GM23248 (cell line): ENCODE measurements around the gene RBMS3. TPM values are rescaled to one million over a fixed set of nuclear protein-coding genes. Genes with fewer than 3 reads are reported as not detected.

Source experiments
- DNase-seq: peaks from one replicate; pipeline ENCODE4 v3.0.0-alpha.2; 2015
- H2AFZ ChIP-seq: fragments of 200-600 bp; sonication (generic); 2 replicates; pipeline ENCODE4 v1.6.1; 2016; ENCODE audit warnings: antibody characterized with exemption
- H3F3A ChIP-seq: fragments of 200-600 bp; sonication (generic); 2 replicates; pipeline ENCODE4 v1.6.1; 2016; ENCODE audit warnings: mild to moderate bottlenecking, antibody characterized with exemption, mixed run types; ENCODE audit not compliant: insufficient read depth
- H3K27ac ChIP-seq: fragments of 200-600 bp; sonication (generic); 2 replicates; pipeline ENCODE4 v1.5.1; 2016; ENCODE audit warnings: mild to moderate bottlenecking
- H3K27me3 ChIP-seq: fragments of 200-600 bp; sonication (generic); replicated peaks from 2 replicates; pipeline ENCODE4 v1.6.1; 2016; ENCODE audit warnings: mild to moderate bottlenecking; ENCODE audit not compliant: insufficient read depth
- H3K36me3 ChIP-seq: fragments of 200-600 bp; sonication (generic); 2 replicates; pipeline ENCODE4 v1.6.1; 2016; ENCODE audit warnings: low read depth, mild to moderate bottlenecking
- H3K4me1 ChIP-seq: fragments of 200-600 bp; sonication (generic); 2 replicates; pipeline ENCODE4 v1.6.1; 2016; ENCODE audit warnings: mild to moderate bottlenecking; ENCODE audit not compliant: insufficient read depth
- H3K4me2 ChIP-seq: fragments of 200-600 bp; sonication (generic); one replicate; pipeline ENCODE4 v1.6.1; 2016; ENCODE audit warnings: mild to moderate bottlenecking; ENCODE audit not compliant: unreplicated experiment
- H3K4me3 ChIP-seq: fragments of 200-600 bp; sonication (generic); 2 replicates; pipeline ENCODE4 v1.5.1; 2016; ENCODE audit warnings: mild to moderate bottlenecking
- H3K79me2 ChIP-seq: fragments of 200-600 bp; sonication (generic); 2 replicates; pipeline ENCODE4 v1.6.1; 2016; ENCODE audit warnings: mild to moderate bottlenecking; ENCODE audit not compliant: insufficient read depth
- H3K9ac ChIP-seq: fragments of 200-600 bp; sonication (generic); 2 replicates; pipeline ENCODE4 v1.6.1; 2016; ENCODE audit warnings: mild to moderate bottlenecking
- H3K9me2 ChIP-seq: fragments of 200-600 bp; sonication (generic); 2 replicates; pipeline ENCODE4 v1.6.1; 2016; ENCODE audit warnings: mixed run types, mild to moderate bottlenecking, moderate library complexity; ENCODE audit not compliant: insufficient read depth
- H3K9me3 ChIP-seq: fragments of 200-600 bp; sonication (generic); one replicate; pipeline ENCODE4 v1.6.1; 2017; ENCODE audit warnings: low read depth
- H4K20me1 ChIP-seq: fragments of 200-600 bp; sonication (generic); 2 replicates; pipeline ENCODE4 v1.6.0; 2016; ENCODE audit not compliant: insufficient read depth
- EZH2 ChIP-seq: fragments of 200-600 bp; sonication (generic); IDR thresholded peaks from 2 replicates; pipeline ENCODE4 v1.6.1; 2018; ENCODE audit warnings: antibody characterized with exemption, mild to moderate bottlenecking; ENCODE audit not compliant: insufficient read depth, poor library complexity, severe bottlenecking
- EZH2phosphoT487 ChIP-seq: fragments of 200-600 bp; sonication (generic); IDR thresholded peaks from 2 replicates; pipeline ENCODE4 v1.6.1; 2018; ENCODE audit warnings: antibody characterized with exemption, moderate library complexity, mild to moderate bottlenecking, low read depth; ENCODE audit not compliant: insufficient read depth
- WGBS, 2 experiments: methylation state at CpG; one replicate each; pipeline ENCODE4 v1.1.6; 2015 to 2017; ENCODE audit warnings: low lambda C conversion rate in 2 of 2, low coverage in 1 of 2; ENCODE audit errors: missing lambda C conversion rate in 2 of 2; 5-methylcytosine and 5-hydroxymethylcytosine counted together
- in situ Hi-C: fragments of 300-500 bp; cut with MboI; formaldehyde crosslinking; loops from 2 replicates; pipeline ENCODE4 v1.15.0; 2020
- polyA plus RNA-seq: library from polyadenylated mRNA; unstranded; fragments of >200 nt; fragmentation: Nextera tagmentation; extraction: Ambion mirVana; gene quantifications from 2 replicates; pipeline ENCODE4 v1.2.1, GENCODE V29; 2016
- total RNA-seq: library from RNA; depleted of rRNA; stranded (reverse); fragments of >200 nt; shearing (Covaris generic); gene quantifications from 2 replicates; pipeline ENCODE4 v1.2.3, GENCODE V29; 2014

Gene RBMS3
- total and polyA plus RNA-seq, 2 experiments from 2014 or later = 40.0 to 94.3 TPM

- Histone ChIP-seq H3K27ac (no peak overlapping the region), H3K9ac (no peak overlapping the region), H3K9me2 (no peaks in the 10 kb centered on the region), H3K4me2 (no peak overlapping the region), H3K4me1 (peaks cover 6% of the 10 kb centered on the region), H3K27me3 (no peaks in the 10 kb centered on the region), H3K36me3 (no peaks in the 10 kb centered on the region), H4K20me1 (no peaks in the 10 kb centered on the region), H3K9me3 (no peaks in the 10 kb centered on the region), H3F3A (peaks cover 10% of the 10 kb centered on the region; the same call in 1 of the 2 replicates), H3K79me2 (peaks cover 54% of the 10 kb centered on the region), H2AFZ (no peak overlapping the region), H3K4me3 (no peak overlapping the region)
- in situ Hi-C loops = no loop called here
- TF ChIP-seq EZH2phosphoT487 (no peak), EZH2 (no peak)
- DNase-seq = no peak
Observed at GRCh38 chr3:29475854-29476253, 195.0 kb downstream of the RBMS3 start.

GRCh38 chr3:29478611-29479010 is 197.7 kb downstream of the RBMS3 start:
- no peaks in the 10 kb centered on the region for H4K20me1 ChIP-seq
- no peaks in the 10 kb centered on the region for H3K27me3 ChIP-seq
- peaks cover 52% of the 10 kb centered on the region for H3K79me2 ChIP-seq
- H3K9ac ChIP-seq = no peak overlapping the region
- no peak overlapping the region for H3K4me2 ChIP-seq
- TF ChIP-seq EZH2 (no peak), EZH2phosphoT487 (no peak)
- 76 to 83% methylated on average over 3 of the region's 3 CpGs for WGBS, 2 experiments
- in situ Hi-C loops = no loop called here
- H3K9me2 ChIP-seq = no peaks in the 10 kb centered on the region
- no peaks in the 10 kb centered on the region for H3K9me3 ChIP-seq
- H3K4me1 ChIP-seq = peaks cover 6% of the 10 kb centered on the region
- no peak overlapping the region for H3K27ac ChIP-seq
- peaks cover 11% of the 10 kb centered on the region; the same call in 1 of the 2 replicates for H3F3A ChIP-seq
- no peak overlapping the region for H3K4me3 ChIP-seq
- DNase-seq = peak; percentile 44
- H2AFZ ChIP-seq = no peak overlapping the region
- no peaks in the 10 kb centered on the region for H3K36me3 ChIP-seq

- no peaks in the 10 kb centered on the region; the same call in 1 of the 2 replicates for H3K9me2 ChIP-seq
- no peaks in the 10 kb centered on the region for H4K20me1 ChIP-seq
- no peak overlapping the region for H2AFZ ChIP-seq
- no peak overlapping the region for H3K4me2 ChIP-seq
- no peaks in the 10 kb centered on the region for H3K36me3 ChIP-seq
- TF ChIP-seq EZH2 (no peak), EZH2phosphoT487 (no peak)
- H3K27me3 ChIP-seq = no peaks in the 10 kb centered on the region
- in situ Hi-C loops = no loop called here
- H3K27ac ChIP-seq = no peak overlapping the region
- H3K9ac ChIP-seq = no peak overlapping the region
- H3K79me2 ChIP-seq = peaks cover 44% of the 10 kb centered on the region
- H3F3A ChIP-seq = peaks cover 14% of the 10 kb centered on the region; the same call in 1 of the 2 replicates
- no peak overlapping the region for H3K4me3 ChIP-seq
- DNase-seq = no peak
- H3K9me3 ChIP-seq = no peaks in the 10 kb centered on the region
- peaks cover 15% of the 10 kb centered on the region for H3K4me1 ChIP-seq
- WGBS, 2 experiments = 94 to 100% methylated on average over 1 of the region's 1 CpG
Observed at GRCh38 chr3:29481249-29481648, 200.4 kb downstream of the RBMS3 start.

GRCh38 chr3:29481969-29482767 is 201.3 kb downstream of the RBMS3 start:
- H3K4me2 ChIP-seq = no peak overlapping the region
- in situ Hi-C loops = no loop called here
- no peak overlapping the region for H3K27ac ChIP-seq
- H3F3A ChIP-seq = peaks cover 17% of the 10 kb centered on the region
- H3K9me3 ChIP-seq = no peaks in the 10 kb centered on the region
- no peaks in the 10 kb centered on the region for H3K36me3 ChIP-seq
- 90 to 96% methylated on average over 2 to 3 of the region's 3 CpGs for WGBS, 2 experiments
- no peak for TF ChIP-seq EZH2
- no peak for TF ChIP-seq EZH2phosphoT487
- no peak overlapping the region for H3K9ac ChIP-seq
- DNase-seq = no peak
- peaks cover 41% of the 10 kb centered on the region for H3K79me2 ChIP-seq
- no peak overlapping the region for H2AFZ ChIP-seq
- H3K4me1 ChIP-seq = peaks cover 24% of the 10 kb centered on the region
- no peaks in the 10 kb centered on the region for H4K20me1 ChIP-seq
- H3K4me3 ChIP-seq = no peak overlapping the region
- H3K9me2 ChIP-seq = no peaks in the 10 kb centered on the region; the same call in 1 of the 2 replicates
- H3K27me3 ChIP-seq = no peaks in the 10 kb centered on the region
